KMS-11 (cell line): ENCODE results near the gene SKI.

Source experiments
- H2AFZ ChIP-seq: fragments of 200-600 bp; sonication (generic); 2 replicates; pipeline ENCODE4 v1.6.1; 2016; ENCODE audit warnings: antibody characterized with exemption, mixed run types, low read depth
- H3K27ac ChIP-seq: fragments of 200-600 bp; sonication (generic); 2 replicates; pipeline ENCODE4 v1.6.1; 2016; ENCODE audit warnings: mild to moderate bottlenecking, mixed run types
- H3K27me3 ChIP-seq: fragments of 200-600 bp; sonication (generic); 2 replicates; pipeline ENCODE4 v1.6.1; 2017; ENCODE audit warnings: mild to moderate bottlenecking, low read depth, mixed run types, moderate library complexity; ENCODE audit not compliant: insufficient read depth
- H3K36me3 ChIP-seq: fragments of 200-600 bp; sonication (generic); 2 replicates; pipeline ENCODE4 v1.6.1; 2017; ENCODE audit warnings: mild to moderate bottlenecking, mixed run types; ENCODE audit not compliant: insufficient read depth
- H3K4me1 ChIP-seq: fragments of 200-600 bp; sonication (generic); 2 replicates; pipeline ENCODE4 v1.6.1; 2016; ENCODE audit warnings: mild to moderate bottlenecking, low read depth, mixed run types; ENCODE audit not compliant: poor library complexity, severe bottlenecking
- H3K4me2 ChIP-seq: fragments of 200-600 bp; sonication (generic); 2 replicates; pipeline ENCODE4 v1.7.0; 2016; ENCODE audit warnings: mild to moderate bottlenecking, mixed run types
- H3K4me3 ChIP-seq: fragments of 200-600 bp; sonication (generic); IDR thresholded peaks from 2 replicates; pipeline ENCODE4 v1.6.1; 2017; ENCODE audit warnings: low read depth, low read length, mixed read lengths; ENCODE audit not compliant: insufficient read depth
- H3K79me2 ChIP-seq: fragments of 200-600 bp; sonication (generic); 2 replicates; pipeline ENCODE4 v1.6.1; 2016; ENCODE audit warnings: low read depth, mixed run types; ENCODE audit not compliant: insufficient read depth
- H3K9ac ChIP-seq: fragments of 200-600 bp; sonication (generic); 2 replicates; pipeline ENCODE4 v1.6.1; 2016; ENCODE audit warnings: mild to moderate bottlenecking, mixed run types
- H4K20me1 ChIP-seq: fragments of 200-600 bp; sonication (generic); 2 replicates; pipeline ENCODE4 v1.6.1; 2016; ENCODE audit warnings: mild to moderate bottlenecking, mixed run types; ENCODE audit not compliant: insufficient read depth
- CTCF ChIP-seq: fragments of 200-600 bp; sonication (generic); conservative IDR thresholded peaks from 2 replicates; pipeline ENCODE4 v1.6.1; 2017; ENCODE audit warnings: low read depth, mild to moderate bottlenecking, antibody characterized with exemption, low read length, moderate library complexity, mixed read lengths

The SKI gene

DNA sequence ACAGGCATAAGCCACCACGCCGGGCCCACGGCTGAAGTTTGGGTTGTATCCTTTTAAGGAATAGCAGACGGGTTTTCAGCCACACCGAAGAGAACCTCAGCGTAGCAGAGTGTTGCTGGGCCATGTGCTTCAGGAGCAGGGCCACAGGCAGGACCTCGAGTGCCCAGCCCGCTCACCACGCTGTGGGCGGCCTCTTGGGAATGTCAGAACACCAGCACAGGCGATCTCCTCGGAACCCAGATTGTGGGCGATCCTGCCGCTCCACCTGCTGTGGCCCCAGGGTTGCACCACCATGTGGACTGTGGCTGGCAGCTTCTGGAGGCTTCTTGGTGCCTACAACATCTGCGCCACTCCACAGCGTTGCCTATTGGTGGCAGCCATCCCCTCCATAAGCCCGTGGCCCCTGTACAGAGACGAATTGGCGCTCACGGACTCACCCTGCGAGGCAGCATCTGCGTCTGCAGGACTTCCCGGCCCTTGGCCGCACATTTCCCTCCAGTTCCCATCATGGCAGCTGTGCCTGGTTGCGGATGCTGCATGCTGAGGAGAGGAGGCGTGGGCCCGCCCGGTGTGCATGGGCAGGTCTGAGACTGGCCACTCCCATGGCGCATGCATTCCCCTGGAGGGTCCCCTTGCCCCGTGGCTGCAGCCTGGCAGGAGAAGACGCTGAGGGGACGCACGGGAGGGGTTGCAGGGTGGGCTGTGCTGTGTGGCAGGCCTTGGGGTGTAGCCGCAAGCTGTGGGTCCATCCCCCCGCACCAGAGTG lies 69.3 kb downstream of the SKI start:
- no peaks in the 10 kb centered on the region for H4K20me1 ChIP-seq
- H2AFZ ChIP-seq = no peak overlapping the region
- H3K36me3 ChIP-seq = no peaks in the 10 kb centered on the region
- no peak overlapping the region for H3K4me3 ChIP-seq
- no peak overlapping the region for H3K4me2 ChIP-seq
- no peak for TF ChIP-seq CTCF
- H3K79me2 ChIP-seq = no peaks in the 10 kb centered on the region
- H3K9ac ChIP-seq = no peak overlapping the region
- no peak overlapping the region for H3K27ac ChIP-seq
- peaks cover 11% of the 10 kb centered on the region; the same call in 1 of the 2 replicates for H3K27me3 ChIP-seq
- no peaks in the 10 kb centered on the region for H3K4me1 ChIP-seq

GRCh38 chr1:2298685-2299084 lies 70.6 kb downstream of the SKI start:
- Histone ChIP-seq H3K4me2 (no peak overlapping the region), H4K20me1 (no peaks in the 10 kb centered on the region), H3K36me3 (no peaks in the 10 kb centered on the region), H3K27ac (no peak overlapping the region), H3K4me3 (no peak overlapping the region), H3K27me3 (peaks cover 11% of the 10 kb centered on the region; the same call in 1 of the 2 replicates), H3K4me1 (no peaks in the 10 kb centered on the region), H2AFZ (no peak overlapping the region), H3K9ac (no peak overlapping the region), H3K79me2 (no peaks in the 10 kb centered on the region)
- no peak for TF ChIP-seq CTCF

DNA sequence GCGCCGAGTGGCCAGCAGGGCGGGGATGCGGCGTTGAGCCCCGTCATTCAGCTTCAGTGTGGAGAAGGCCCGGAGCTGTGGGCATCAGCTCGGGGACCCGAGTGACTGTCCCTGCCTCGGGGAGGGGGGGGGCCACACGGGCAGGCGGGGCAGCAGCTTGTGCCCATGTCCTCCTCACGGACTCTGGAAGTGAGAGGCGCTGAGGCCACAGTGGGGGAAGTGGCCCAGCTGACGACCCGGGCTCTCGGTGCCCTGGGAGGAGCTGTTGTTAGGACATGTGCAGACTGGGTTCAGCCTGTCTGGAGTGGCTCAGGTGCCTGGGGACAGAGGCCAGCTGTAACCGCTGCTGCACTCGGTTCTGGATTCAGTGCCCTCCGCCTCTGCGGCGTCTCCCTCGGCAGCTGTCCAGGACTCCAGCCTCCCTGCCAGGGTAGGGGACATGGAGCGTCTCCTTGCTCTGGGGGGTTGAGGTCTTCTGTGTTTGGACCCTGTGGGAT lies 71.1 kb downstream of the SKI start:
- H3K4me3 ChIP-seq = no peak overlapping the region
- H3K27ac ChIP-seq = no peak overlapping the region
- H3K9ac ChIP-seq = no peak overlapping the region
- no peaks in the 10 kb centered on the region for H3K36me3 ChIP-seq
- no peak for TF ChIP-seq CTCF
- H3K79me2 ChIP-seq = no peaks in the 10 kb centered on the region
- no peak overlapping the region for H2AFZ ChIP-seq
- H3K27me3 ChIP-seq = peaks cover 8% of the 10 kb centered on the region; the same call in 1 of the 2 replicates
- H4K20me1 ChIP-seq = no peaks in the 10 kb centered on the region
- H3K4me2 ChIP-seq = no peak overlapping the region
- no peaks in the 10 kb centered on the region for H3K4me1 ChIP-seq

GRCh38 chr1:2300004-2300771 lies 72.1 kb downstream of the SKI start:
- Histone ChIP-seq H3K79me2 (no peaks in the 10 kb centered on the region), H3K27ac (no peak overlapping the region), H3K27me3 (peaks cover 5% of the 10 kb centered on the region; the same call in 1 of the 2 replicates), H3K4me2 (no peak overlapping the region), H3K4me3 (no peak overlapping the region), H3K9ac (no peak overlapping the region), H4K20me1 (no peaks in the 10 kb centered on the region), H3K36me3 (no peaks in the 10 kb centered on the region), H2AFZ (no peak overlapping the region), H3K4me1 (no peaks in the 10 kb centered on the region)
- TF ChIP-seq CTCF = no peak
